GM23338 (cell line): ENCODE data around the gene SLC36A4.
"Not testable (repeated sequence)": the region's sequence is repeated elsewhere in the genome, so short reads cannot be mapped to it uniquely, and the experiment has no call there.

Experiments used
- CREB1 ChIP-seq: fragments of 250-450 bp; sonication (Bioruptor Pico); IDR thresholded peaks from 2 replicates; pipeline ENCODE4 v1.5.0; 2020; ENCODE audit warnings: low read depth, mild to moderate bottlenecking, moderate library complexity
- EZH2 ChIP-seq: fragments of 200-600 bp; sonication (generic); IDR thresholded peaks from one replicate; pipeline ENCODE4 v1.8.0; 2017; ENCODE audit warnings: antibody characterized with exemption, mild to moderate bottlenecking, low read depth; ENCODE audit not compliant: unreplicated experiment
- EZH2phosphoT487 ChIP-seq: fragments of 200-600 bp; sonication (generic); IDR thresholded peaks from one replicate; pipeline ENCODE4 v1.8.1; 2018; ENCODE audit warnings: antibody characterized with exemption; ENCODE audit not compliant: unreplicated experiment
- POLR2AphosphoS5 ChIP-seq: IDR thresholded peaks from 2 replicates; pipeline ENCODE4 v1.6.1; 2016; ENCODE audit warnings: antibody characterized with exemption, low read depth
- STAT1 ChIP-seq: IDR thresholded peaks from one replicate; pipeline ENCODE4 v1.6.1; 2016; ENCODE audit warnings: antibody characterized with exemption; ENCODE audit not compliant: unreplicated experiment
- TF ChIP-seq, protein P1 (sequence below): IDR thresholded peaks from one replicate; pipeline ENCODE4 v1.6.1; 2018; ENCODE audit warnings: antibody characterized with exemption; ENCODE audit not compliant: unreplicated experiment
- TF ChIP-seq, protein P2 (sequence below), 2 experiments: fragments of 200-600 bp in 1 of 2; sonication (generic) in 1 of 2; conservative IDR thresholded peaks; 2 replicates each; pipeline versions ENCODE4 v1.5.1 to v1.6.1; 2016 to 2017; ENCODE audit warnings: antibody characterized with exemption in 2 of 2, low read depth in 2 of 2, mild to moderate bottlenecking in 2 of 2, moderate library complexity in 1 of 2

DNA sequence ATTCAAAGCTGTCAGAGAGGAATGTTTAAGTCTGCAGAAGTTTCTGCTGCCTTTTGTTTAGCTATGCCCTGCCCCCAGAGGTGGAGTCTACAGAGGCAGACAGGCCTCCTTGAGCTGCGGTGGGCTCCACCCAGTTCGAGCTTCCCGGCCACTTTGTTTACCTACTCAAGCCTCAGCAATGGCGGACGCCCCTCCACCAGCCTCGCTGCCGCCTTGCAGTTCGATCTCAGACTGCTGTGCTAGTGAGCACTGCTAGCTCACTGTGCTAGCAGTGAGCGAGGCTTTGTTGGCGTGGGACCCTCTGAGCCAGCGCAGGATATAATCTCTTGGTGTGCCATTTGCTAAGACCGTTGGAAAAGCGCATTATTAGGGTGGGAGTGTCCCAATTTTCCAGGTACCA lies 19.9 kb downstream of the SLC36A4 start:
- TF ChIP-seq POLR2AphosphoS5; EZH2; CREB1 (CRISPR knock-in tag); EZH2phosphoT487; STAT1: not testable (repeated sequence)
- TF ChIP-seq, protein P1, sequence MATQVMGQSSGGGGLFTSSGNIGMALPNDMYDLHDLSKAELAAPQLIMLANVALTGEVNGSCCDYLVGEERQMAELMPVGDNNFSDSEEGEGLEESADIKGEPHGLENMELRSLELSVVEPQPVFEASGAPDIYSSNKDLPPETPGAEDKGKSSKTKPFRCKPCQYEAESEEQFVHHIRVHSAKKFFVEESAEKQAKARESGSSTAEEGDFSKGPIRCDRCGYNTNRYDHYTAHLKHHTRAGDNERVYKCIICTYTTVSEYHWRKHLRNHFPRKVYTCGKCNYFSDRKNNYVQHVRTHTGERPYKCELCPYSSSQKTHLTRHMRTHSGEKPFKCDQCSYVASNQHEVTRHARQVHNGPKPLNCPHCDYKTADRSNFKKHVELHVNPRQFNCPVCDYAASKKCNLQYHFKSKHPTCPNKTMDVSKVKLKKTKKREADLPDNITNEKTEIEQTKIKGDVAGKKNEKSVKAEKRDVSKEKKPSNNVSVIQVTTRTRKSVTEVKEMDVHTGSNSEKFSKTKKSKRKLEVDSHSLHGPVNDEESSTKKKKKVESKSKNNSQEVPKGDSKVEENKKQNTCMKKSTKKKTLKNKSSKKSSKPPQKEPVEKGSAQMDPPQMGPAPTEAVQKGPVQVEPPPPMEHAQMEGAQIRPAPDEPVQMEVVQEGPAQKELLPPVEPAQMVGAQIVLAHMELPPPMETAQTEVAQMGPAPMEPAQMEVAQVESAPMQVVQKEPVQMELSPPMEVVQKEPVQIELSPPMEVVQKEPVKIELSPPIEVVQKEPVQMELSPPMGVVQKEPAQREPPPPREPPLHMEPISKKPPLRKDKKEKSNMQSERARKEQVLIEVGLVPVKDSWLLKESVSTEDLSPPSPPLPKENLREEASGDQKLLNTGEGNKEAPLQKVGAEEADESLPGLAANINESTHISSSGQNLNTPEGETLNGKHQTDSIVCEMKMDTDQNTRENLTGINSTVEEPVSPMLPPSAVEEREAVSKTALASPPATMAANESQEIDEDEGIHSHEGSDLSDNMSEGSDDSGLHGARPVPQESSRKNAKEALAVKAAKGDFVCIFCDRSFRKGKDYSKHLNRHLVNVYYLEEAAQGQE, result not testable (repeated sequence)
- TF ChIP-seq, protein P2, sequence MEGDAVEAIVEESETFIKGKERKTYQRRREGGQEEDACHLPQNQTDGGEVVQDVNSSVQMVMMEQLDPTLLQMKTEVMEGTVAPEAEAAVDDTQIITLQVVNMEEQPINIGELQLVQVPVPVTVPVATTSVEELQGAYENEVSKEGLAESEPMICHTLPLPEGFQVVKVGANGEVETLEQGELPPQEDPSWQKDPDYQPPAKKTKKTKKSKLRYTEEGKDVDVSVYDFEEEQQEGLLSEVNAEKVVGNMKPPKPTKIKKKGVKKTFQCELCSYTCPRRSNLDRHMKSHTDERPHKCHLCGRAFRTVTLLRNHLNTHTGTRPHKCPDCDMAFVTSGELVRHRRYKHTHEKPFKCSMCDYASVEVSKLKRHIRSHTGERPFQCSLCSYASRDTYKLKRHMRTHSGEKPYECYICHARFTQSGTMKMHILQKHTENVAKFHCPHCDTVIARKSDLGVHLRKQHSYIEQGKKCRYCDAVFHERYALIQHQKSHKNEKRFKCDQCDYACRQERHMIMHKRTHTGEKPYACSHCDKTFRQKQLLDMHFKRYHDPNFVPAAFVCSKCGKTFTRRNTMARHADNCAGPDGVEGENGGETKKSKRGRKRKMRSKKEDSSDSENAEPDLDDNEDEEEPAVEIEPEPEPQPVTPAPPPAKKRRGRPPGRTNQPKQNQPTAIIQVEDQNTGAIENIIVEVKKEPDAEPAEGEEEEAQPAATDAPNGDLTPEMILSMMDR (conservative IDR thresholded peaks at IDR 0.05; ENCODE audit: low read depth in 2 of 2), result not testable (repeated sequence)
